Activated CD4-positive, alpha-beta T cell treated with anti-CD3 and anti-CD28 coated beads for 1 hour (primary cell): Measurements from ENCODE around the gene EFCAB10.

Source experiments
- DNase-seq: peaks from one replicate; pipeline ENCODE4 v3.0.0-alpha.2; 2020

The EFCAB10 gene

GRCh38 chr7:105596866-105597265 is 15.6 kb upstream of the EFCAB10 start:
- no peak for DNase-seq

- DNase-seq, result no peak
These were observed 12.7 kb upstream of the EFCAB10 start for GRCh38 chr7:105594034-105594433.

GRCh38 chr7:105591522-105591921 is 10.2 kb upstream of the EFCAB10 start:
- DNase-seq, result no peak

- no peak for DNase-seq
These were observed 9.5 kb upstream of the EFCAB10 start for GRCh38 chr7:105590793-105591192.

GRCh38 chr7:105589356-105590077 is 8.2 kb upstream of the EFCAB10 start:
- DNase-seq, result peak; percentile 33

- DNase-seq, result no peak
These were observed 6.8 kb upstream of the EFCAB10 start for GRCh38 chr7:105587909-105588635.

GRCh38 chr7:105585850-105586500 is 4.7 kb upstream of the EFCAB10 start:
- no peak for DNase-seq

GRCh38 chr7:105584165-105584564 is 2.9 kb upstream of the EFCAB10 start:
- no peak for DNase-seq

GRCh38 chr7:105583061-105583460 is 1.8 kb upstream of the EFCAB10 start:
- no peak for DNase-seq

- DNase-seq, result no peak
These were observed 1.1 kb downstream of the EFCAB10 start for GRCh38 chr7:105580022-105580740.

GRCh38 chr7:105578496-105578895 is 2.8 kb downstream of the EFCAB10 start:
- DNase-seq, result no peak

- DNase-seq, result no peak
These were observed 4.0 kb downstream of the EFCAB10 start for GRCh38 chr7:105577251-105577650.

GRCh38 chr7:105571891-105572290 is 9.4 kb downstream of the EFCAB10 start:
- DNase-seq, result no peak

- DNase-seq, result no peak
These were observed 13.5 kb downstream of the EFCAB10 start for GRCh38 chr7:105567821-105568220.

GRCh38 chr7:105567024-105567423 is 14.3 kb downstream of the EFCAB10 start:
- DNase-seq, result no peak

- DNase-seq, result no peak
These were observed 16.1 kb downstream of the EFCAB10 start for GRCh38 chr7:105565190-105565589.

- DNase-seq, result no peak
These were observed 21.4 kb downstream of the EFCAB10 start for GRCh38 chr7:105559926-105560325.

GRCh38 chr7:105538339-105538738 is 43.0 kb downstream of the EFCAB10 start:
- DNase-seq, result no peak

GRCh38 chr7:105532709-105533460 is 48.4 kb downstream of the EFCAB10 start:
- DNase-seq, result no peak

- DNase-seq, result peak; percentile 82
These were observed 49.3 kb downstream of the EFCAB10 start, which contains the start of gene RINT1 for GRCh38 chr7:105531792-105532671. Gene RINT1 (plus strand): TSS chr7:105532201. CDS start chr7:105532316, 115 bp downstream.

GRCh38 chr7:105530546-105530945 is 50.7 kb downstream of the EFCAB10 start:
- DNase-seq, result no peak
